HepG2 (cell line): Measurements from ENCODE around the gene SNAP47.

Experiments
- SOX6 ChIP-seq, 2 experiments: fragments of 450-650 bp in 1 of 2; sonication (generic) in 1 of 2; formaldehyde crosslinking in 1 of 2; IDR thresholded peaks; 2 replicates each; pipeline versions ENCODE4 v1.4.0 to v1.6.1; 2017 to 2020; ENCODE audit warnings: antibody characterized with exemption in 1 of 2, mild to moderate bottlenecking in 1 of 2, missing genetic modification reagents in 1 of 2
- ZFAT ChIP-seq: sonication (generic); formaldehyde crosslinking; conservative IDR thresholded peaks from 2 replicates; pipeline ENCODE4 v1.8.1; 2023; ENCODE audit warnings: missing genetic modification reagents, inconsistent platforms
- ZKSCAN8 ChIP-seq: IDR thresholded peaks from 2 replicates; pipeline ENCODE4 v1.6.1; 2016; ENCODE audit warnings: borderline replicate concordance, missing genetic modification reagents, missing compliant biosample characterization

DNA sequence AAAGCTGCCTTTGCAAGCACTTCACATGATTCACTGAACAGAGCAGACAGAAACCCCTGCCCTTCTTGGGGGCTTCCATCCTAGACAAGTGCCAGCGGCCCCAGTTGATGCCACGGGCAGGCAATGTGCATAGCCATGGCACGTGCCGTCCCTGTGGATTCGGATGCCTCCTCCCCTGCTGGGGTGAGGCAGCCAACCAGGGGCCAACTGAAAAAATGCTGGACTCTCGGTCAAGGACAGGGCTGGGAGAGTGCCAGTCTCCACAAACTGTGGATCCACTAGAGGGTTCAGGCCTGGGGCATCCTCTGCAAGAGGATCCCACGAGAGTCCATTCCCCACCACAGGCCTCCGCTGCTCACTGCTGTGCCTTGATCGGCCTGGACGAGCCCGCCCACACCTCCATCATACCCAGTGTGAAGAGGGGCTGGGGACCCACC lies 4.0 kb upstream of the SNAP47 start:
- no peak for TF ChIP-seq ZFAT (CRISPR knock-in tag)
- no peak for TF ChIP-seq SOX6 (IDR thresholded peaks at IDR 0.05)
- no peak for TF ChIP-seq SOX6 (CRISPR knock-in tag; IDR thresholded peaks at IDR 0.05)
- TF ChIP-seq ZKSCAN8 (CRISPR knock-in tag): no peak
